Measurements from ENCODE around the gene SPEG.

Gene SPEG

GRCh38 chr2:219515874-219516629 lies 81.4 kb downstream of the SPEG start:
- DNase-seq = no peak

GRCh38 chr2:219516888-219517287 lies 82.2 kb downstream of the SPEG start:
- DNase-seq = no peak

- DNase-seq = no peak
Observed at GRCh38 chr2:219517954-219518778, 83.5 kb downstream of the SPEG start.

- no peak for DNase-seq
Observed at GRCh38 chr2:219519526-219519916, 84.9 kb downstream of the SPEG start.

- DNase-seq = no peak
Observed at GRCh38 chr2:219520079-219520478, 85.4 kb downstream of the SPEG start.

- no peak for DNase-seq
Observed at GRCh38 chr2:219521066-219521880, 86.6 kb downstream of the SPEG start.

GRCh38 chr2:219522111-219523030 lies 87.7 kb downstream of the SPEG start:
- no peak for DNase-seq

- DNase-seq = no peak
Observed at GRCh38 chr2:219523031-219523671, 88.5 kb downstream of the SPEG start.

- no peak for DNase-seq
Observed at GRCh38 chr2:219524817-219525216, 90.2 kb downstream of the SPEG start.

- no peak for DNase-seq
Observed at GRCh38 chr2:219525533-219526232, 91.0 kb downstream of the SPEG start.

- DNase-seq = no peak
Observed at GRCh38 chr2:219526320-219527075, 91.9 kb downstream of the SPEG start.

GRCh38 chr2:219527076-219527394 lies 92.4 kb downstream of the SPEG start:
- DNase-seq = no peak

GRCh38 chr2:219527472-219527871 lies 92.8 kb downstream of the SPEG start:
- DNase-seq = no peak

- peak; percentile 82 for DNase-seq
Observed at GRCh38 chr2:219530048-219530963, 95.7 kb downstream of the SPEG start.

GRCh38 chr2:219531639-219532377 lies 97.2 kb downstream of the SPEG start:
- DNase-seq = no peak

- DNase-seq = no peak
Observed at GRCh38 chr2:219532378-219532649, 97.7 kb downstream of the SPEG start.

GRCh38 chr2:219533930-219534661 lies 99.5 kb downstream of the SPEG start:
- no peak for DNase-seq

GRCh38 chr2:219536425-219536824 lies 101.8 kb downstream of the SPEG start:
- DNase-seq = no peak
